ENCODE results near the gene PPP1R27. TPM values are rescaled to one million over a fixed set of nuclear protein-coding genes. Genes with fewer than 3 reads are reported as not detected.

PPP1R27 gene
- total and polyA plus RNA-seq, 9 of the 15 experiments (the other 6 are each of a cell fraction or from before 2014, with no cell fraction given), result 0.29 to 6.9 (median 1.5) TPM; not detected in 2

DNA sequence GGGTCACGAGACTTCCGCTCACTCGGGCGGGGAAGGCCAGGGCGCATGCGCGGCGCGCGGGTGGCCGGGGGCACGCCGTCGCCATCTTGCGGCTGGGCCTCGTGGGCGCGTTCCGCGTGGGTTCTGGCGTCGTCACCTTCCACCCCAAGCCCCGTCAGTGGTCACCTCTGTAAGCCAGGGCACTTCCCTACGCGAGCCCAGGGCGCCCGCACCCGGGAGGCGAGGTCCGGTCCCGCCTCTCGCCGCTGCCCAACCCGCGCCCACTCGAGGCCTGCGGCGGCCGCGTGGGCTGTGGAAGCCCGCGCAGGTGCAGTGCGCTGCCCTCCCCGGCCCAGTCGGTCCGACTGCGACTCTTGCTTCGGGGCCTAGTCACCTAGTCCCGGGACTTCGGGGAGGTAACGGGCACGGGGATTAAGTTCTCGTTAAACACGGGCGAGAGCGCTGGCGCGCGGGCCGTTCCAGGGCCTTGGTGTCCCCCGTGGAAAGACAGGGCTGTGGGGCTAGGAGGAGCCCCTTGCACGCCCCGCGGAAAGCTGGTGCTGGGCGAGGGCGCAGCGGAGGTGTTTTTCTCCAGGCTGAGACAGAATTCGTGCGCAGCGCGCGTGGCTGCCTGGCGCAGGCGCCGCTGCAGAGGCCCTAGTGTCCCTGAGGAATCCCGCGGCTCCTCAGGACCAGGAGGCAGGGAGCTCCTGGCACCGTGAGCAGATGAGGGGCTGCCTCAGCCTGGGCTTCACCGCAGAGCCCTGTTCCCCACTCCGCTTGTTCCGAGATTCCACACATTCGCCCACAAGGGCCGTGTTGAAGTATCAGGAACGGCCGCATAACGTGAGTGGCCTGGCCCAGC lies 36.8 kb upstream of the PPP1R27 start:
- H3K9me3 ChIP-seq (replicated peaks; ENCODE audit: control insufficient read depth, insufficient read depth, low read depth, low read length), result no peaks in the 10 kb centered on the region
- peaks cover 28% of the 10 kb centered on the region; the same call in 1 of the 3 replicates for H3K36me3 ChIP-seq (ENCODE audit: control insufficient read depth, insufficient read depth, low read length)
- ATAC-seq (peak; percentile 4), FAIRE-seq (no peak), DNase-seq (ENCODE audit: extremely low read depth in 1 of 4, low spot score in 3 of 4) (peak in 2 of 4 experiments; percentile 95 to 97)
- H3K27ac ChIP-seq (ENCODE audit: extremely low read depth, low read depth, low read length), result peak overlapping the region; percentile 100
- intact Hi-C loops (cut with micrococcal nuclease) (no loop called here), in situ Hi-C loops (cut with MboI) (no loop called here)
- peak overlapping the region; percentile 93 for H3K4me3 ChIP-seq
- H3K79me2 ChIP-seq (ENCODE audit: control insufficient read depth, insufficient read depth, low read length), result peaks cover 41% of the 10 kb centered on the region
- H3K27me3 ChIP-seq (ENCODE audit: control insufficient read depth in 2 of 2, insufficient read depth in 2 of 2, low read length in 2 of 2), result no peaks in the 10 kb centered on the region
- peak overlapping the region; percentile 64 for H2AFZ ChIP-seq (ENCODE audit: low read depth, low read length)
- peaks cover 28% of the 10 kb centered on the region for H4K20me1 ChIP-seq (replicated peaks; ENCODE audit: control insufficient read depth, insufficient read depth, low read length)
- peak overlapping the region; percentile 78 for H3K4me2 ChIP-seq (ENCODE audit: insufficient read depth, low read length)
- BruUV-seq (replicated peaks), result TSS peak; percentile 77
- peaks cover 27 to 65% of the 10 kb centered on the region in 2 experiments for H3K4me1 ChIP-seq (replicated peaks in 1 of 2; ENCODE audit: control insufficient read depth in 2 of 2, insufficient read depth in 2 of 2, low read length in 2 of 2)
- under 1% methylated on average over 69 of the region's 86 CpGs for WGBS (ENCODE audit: insufficient coverage, low coverage, missing lambda C conversion rate)
- ChIA-PET CTCF (ENCODE audit: low intra/inter-chr PET ratio) (no interaction called here), POLR2A (interaction anchor here (1.2 to 7.3 kb wide), 4 partner anchors 9 to 16 kb away, joined by 3 to 85 read pairs (median 12); partner anchors contain the start of genes ALYREF and ANAPC11)
- peak overlapping the region; percentile 99 to 100 for H3K9ac ChIP-seq (ENCODE audit: insufficient read depth in 1 of 2, low read depth in 2 of 2, low read length in 2 of 2)
- H3K9me1 ChIP-seq (ENCODE audit: control insufficient read depth, insufficient read depth, low read length), result no peaks in the 10 kb centered on the region
- TF ChIP-seq ZNF277 (CRISPR knock-in tag; IDR thresholded peaks at IDR 0.05; ENCODE audit: borderline replicate concordance) (no peak), BCL6 (CRISPR knock-in tag; IDR thresholded peaks at IDR 0.05) (0 out of 2 replicates have a peak, but pooled peaks have one; percentile 30), SNAPC5 (CRISPR knock-in tag; IDR thresholded peaks at IDR 0.05) (no peak), CHD2 (IDR thresholded peaks at IDR 0.05; ENCODE audit: low read depth, low read length) (peak; percentile 39; the same call in 1 of the 2 replicates), RBM22 (IDR thresholded peaks at IDR 0.05; ENCODE audit: low read depth, low read length, poor library complexity, severe bottlenecking) (no peak), MXI1 (IDR thresholded peaks at IDR 0.05; ENCODE audit: low read depth, low read length) (no peak), ZEB2 (IDR thresholded peaks at IDR 0.05) (peak; percentile 22; the same call in 1 of the 2 replicates), ZNF583 (CRISPR knock-in tag; IDR thresholded peaks at IDR 0.05) (peak; percentile 85), TARDBP (IDR thresholded peaks at IDR 0.05) (peak; percentile 97), THAP12 (CRISPR knock-in tag; IDR thresholded peaks at IDR 0.05) (peak; percentile 89), ZNF707 (CRISPR knock-in tag; conservative IDR thresholded peaks at IDR 0.05) (no peak), U2AF1 (optimal IDR thresholded peaks at IDR 0.05; ENCODE audit: low read depth, low read length) (peak; percentile 72)
- TF ChIP-seq, protein P1, sequence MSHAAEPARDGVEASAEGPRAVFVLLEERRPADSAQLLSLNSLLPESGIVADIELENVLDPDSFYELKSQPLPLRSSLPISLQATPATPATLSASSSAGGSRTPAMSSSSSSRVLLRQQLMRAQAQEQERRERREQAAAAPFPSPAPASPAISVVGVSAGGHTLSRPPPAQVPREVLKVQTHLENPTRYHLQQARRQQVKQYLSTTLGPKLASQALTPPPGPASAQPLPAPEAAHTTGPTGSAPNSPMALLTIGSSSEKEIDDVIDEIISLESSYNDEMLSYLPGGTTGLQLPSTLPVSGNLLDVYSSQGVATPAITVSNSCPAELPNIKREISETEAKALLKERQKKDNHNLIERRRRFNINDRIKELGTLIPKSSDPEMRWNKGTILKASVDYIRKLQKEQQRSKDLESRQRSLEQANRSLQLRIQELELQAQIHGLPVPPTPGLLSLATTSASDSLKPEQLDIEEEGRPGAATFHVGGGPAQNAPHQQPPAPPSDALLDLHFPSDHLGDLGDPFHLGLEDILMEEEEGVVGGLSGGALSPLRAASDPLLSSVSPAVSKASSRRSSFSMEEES (CRISPR knock-in tag; IDR thresholded peaks at IDR 0.05), result peak; percentile 97
